ENCODE results near the gene APOD. TPM values are rescaled to one million over a fixed set of nuclear protein-coding genes. Genes with fewer than 3 reads are reported as not detected.

Gene APOD
- total RNA-seq, 3 donors from 2014 or later: 651 to 2,224 (median 1,247) TPM

DNA sequence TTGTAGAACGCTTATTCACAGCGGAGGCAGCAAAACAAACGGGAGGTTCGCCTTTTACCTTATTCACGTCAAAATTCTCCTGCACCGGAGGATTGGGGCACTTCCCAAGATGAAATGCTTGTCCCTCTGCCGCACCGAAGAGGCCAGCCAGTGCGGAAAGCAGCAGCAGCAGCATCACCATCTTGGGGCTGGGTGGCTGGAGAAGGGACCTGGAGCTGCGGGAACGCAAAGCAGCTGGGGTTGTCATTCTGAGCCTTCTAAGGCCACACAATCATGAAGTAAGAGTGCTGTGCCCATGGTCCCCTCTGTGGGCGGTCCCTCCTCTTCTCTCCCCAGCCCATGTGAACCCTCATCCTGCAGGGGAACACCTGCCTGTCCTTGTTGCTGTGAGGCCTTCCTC, 4.5 kb downstream of the APOD start:
- intact Hi-C loops (cut with DNase I; ENCODE audit: low total_unique reads): loop anchor here (10.0 kb wide), 1 partner anchor 1254 kb away; no protein-coding TSS in a partner anchor
- no peak for DNase-seq (ENCODE audit: low spot score in 2 of 2)
- no peaks in the 10 kb centered on the region for H3K4me1 ChIP-seq
- TF ChIP-seq, protein P1, sequence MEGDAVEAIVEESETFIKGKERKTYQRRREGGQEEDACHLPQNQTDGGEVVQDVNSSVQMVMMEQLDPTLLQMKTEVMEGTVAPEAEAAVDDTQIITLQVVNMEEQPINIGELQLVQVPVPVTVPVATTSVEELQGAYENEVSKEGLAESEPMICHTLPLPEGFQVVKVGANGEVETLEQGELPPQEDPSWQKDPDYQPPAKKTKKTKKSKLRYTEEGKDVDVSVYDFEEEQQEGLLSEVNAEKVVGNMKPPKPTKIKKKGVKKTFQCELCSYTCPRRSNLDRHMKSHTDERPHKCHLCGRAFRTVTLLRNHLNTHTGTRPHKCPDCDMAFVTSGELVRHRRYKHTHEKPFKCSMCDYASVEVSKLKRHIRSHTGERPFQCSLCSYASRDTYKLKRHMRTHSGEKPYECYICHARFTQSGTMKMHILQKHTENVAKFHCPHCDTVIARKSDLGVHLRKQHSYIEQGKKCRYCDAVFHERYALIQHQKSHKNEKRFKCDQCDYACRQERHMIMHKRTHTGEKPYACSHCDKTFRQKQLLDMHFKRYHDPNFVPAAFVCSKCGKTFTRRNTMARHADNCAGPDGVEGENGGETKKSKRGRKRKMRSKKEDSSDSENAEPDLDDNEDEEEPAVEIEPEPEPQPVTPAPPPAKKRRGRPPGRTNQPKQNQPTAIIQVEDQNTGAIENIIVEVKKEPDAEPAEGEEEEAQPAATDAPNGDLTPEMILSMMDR (IDR thresholded peaks at IDR 0.05): no peak
- no peak for TF ChIP-seq POLR2A (IDR thresholded peaks at IDR 0.05)
- H3K36me3 ChIP-seq: no peaks in the 10 kb centered on the region
- H3K27ac ChIP-seq: peak overlapping the region in 1 of 2 donors; percentile 27
- H3K4me3 ChIP-seq: peak overlapping the region in 2 of 3 donors; percentile 53 to 66
- H3K9me3 ChIP-seq: no peaks in the 10 kb centered on the region
- H3K27me3 ChIP-seq: no peaks in the 10 kb centered on the region

DNA sequence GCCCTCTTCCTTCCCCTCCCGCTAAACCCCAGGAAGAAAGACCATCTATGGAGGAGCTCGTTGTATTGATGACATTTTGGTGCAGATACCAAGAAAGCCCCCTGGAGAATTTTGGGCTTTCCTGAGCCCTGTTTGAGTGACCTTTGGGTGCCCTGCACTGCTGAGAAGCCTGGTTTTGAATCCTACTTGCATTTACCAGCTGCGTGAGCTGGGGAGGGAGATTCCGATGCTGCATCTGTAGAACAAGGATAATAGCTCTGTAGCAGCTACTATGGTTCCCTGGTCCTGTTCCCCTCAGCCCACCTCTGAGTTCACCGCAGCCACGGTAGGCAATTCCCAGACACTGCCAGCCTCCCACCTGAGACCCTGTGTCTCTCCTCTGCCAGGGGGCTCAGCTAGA, 5.2 kb downstream of the APOD start:
- peak overlapping the region in 2 of 3 donors; percentile 53 to 66 for H3K4me3 ChIP-seq
- H3K27me3 ChIP-seq: no peaks in the 10 kb centered on the region
- TF ChIP-seq POLR2AphosphoS5 (IDR thresholded peaks at IDR 0.05) (no peak), POLR2A (IDR thresholded peaks at IDR 0.05) (no peak)
- TF ChIP-seq, protein P1 (IDR thresholded peaks at IDR 0.05): no peak
- DNase-seq (ENCODE audit: low spot score in 2 of 2): no peak
- H3K9me3 ChIP-seq: no peaks in the 10 kb centered on the region
- H3K27ac ChIP-seq: peak overlapping the region in 1 of 2 donors; percentile 27
- intact Hi-C loops (cut with DNase I; ENCODE audit: low total_unique reads): loop anchor here (10.0 kb wide), 1 partner anchor 1254 kb away; no protein-coding TSS in a partner anchor
- no peaks in the 10 kb centered on the region for H3K36me3 ChIP-seq
- H3K4me1 ChIP-seq: no peaks in the 10 kb centered on the region

GRCh38 chr3:195577645-195578177, 6.0 kb downstream of the APOD start:
- Histone ChIP-seq H3K36me3 (no peaks in the 10 kb centered on the region), H3K27ac (peak overlapping the region in 1 of 2 donors; percentile 27), H3K9me3 (no peaks in the 10 kb centered on the region), H3K4me1 (no peaks in the 10 kb centered on the region), H3K27me3 (no peaks in the 10 kb centered on the region), H3K4me3 (peak overlapping the region in 1 of 3 donors; percentile 66)
- TF ChIP-seq POLR2AphosphoS5 (IDR thresholded peaks at IDR 0.05): no peak
- no peak for TF ChIP-seq POLR2A (IDR thresholded peaks at IDR 0.05)
- TF ChIP-seq, protein P1 (IDR thresholded peaks at IDR 0.05): no peak
- DNase-seq (ENCODE audit: low spot score in 2 of 2): no peak
- intact Hi-C loops (cut with DNase I; ENCODE audit: low total_unique reads): loop anchor here (10.0 kb wide), 1 partner anchor 1253 kb away; no protein-coding TSS in a partner anchor

GRCh38 chr3:195574497-195575304, 9.0 kb downstream of the APOD start:
- DNase-seq (ENCODE audit: low spot score in 2 of 2): no peak
- intact Hi-C loops (cut with DNase I; ENCODE audit: low total_unique reads): loop anchor here (10.0 kb wide), 1 partner anchor 1250 kb away; no protein-coding TSS in a partner anchor

More at GRCh38 chr3:195574497-195575304, 9.0 kb downstream of the APOD start:
- H3K27me3 ChIP-seq: no peaks in the 10 kb centered on the region
- TF ChIP-seq POLR2A (IDR thresholded peaks at IDR 0.05): no peak
- TF ChIP-seq, protein P1 (IDR thresholded peaks at IDR 0.05): no peak
- no peak for TF ChIP-seq POLR2AphosphoS5 (IDR thresholded peaks at IDR 0.05)
- H3K27ac ChIP-seq: no peak overlapping the region
- H3K36me3 ChIP-seq: no peaks in the 10 kb centered on the region
- no peaks in the 10 kb centered on the region for H3K9me3 ChIP-seq
- no peak overlapping the region for H3K4me3 ChIP-seq
- H3K4me1 ChIP-seq: no peaks in the 10 kb centered on the region
